ENCODE data around the gene GRK2.

DNA sequence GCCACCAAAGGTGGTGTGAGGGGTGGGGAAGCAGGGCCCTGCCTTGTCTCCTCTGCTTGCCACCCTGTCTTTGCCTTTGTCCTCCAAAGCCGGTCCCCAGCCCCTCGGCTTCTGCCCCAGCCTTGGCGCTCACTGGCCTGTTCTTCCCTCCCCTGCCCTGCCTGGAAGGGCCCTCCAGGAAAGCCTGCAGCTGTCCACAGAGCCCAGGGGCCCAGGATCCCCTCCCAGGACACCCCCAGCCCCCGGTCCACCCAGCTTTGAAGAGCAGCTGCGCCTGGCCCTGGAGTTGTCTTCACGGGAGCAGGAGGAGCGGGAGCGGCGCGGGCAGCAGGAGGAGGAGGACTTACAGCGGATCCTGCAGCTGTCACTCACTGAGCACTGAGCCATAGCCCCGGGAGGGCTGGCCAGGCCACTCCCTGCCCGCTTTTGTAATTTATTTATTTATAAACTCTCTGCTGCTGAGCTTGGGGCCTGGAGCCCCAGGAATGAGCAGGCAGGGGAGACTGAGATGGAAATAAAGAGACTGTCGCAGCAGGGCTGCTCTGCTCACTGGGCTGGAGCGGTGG is 35.8 kb downstream of the GRK2 start:
- TF ChIP-seq, protein P1, sequence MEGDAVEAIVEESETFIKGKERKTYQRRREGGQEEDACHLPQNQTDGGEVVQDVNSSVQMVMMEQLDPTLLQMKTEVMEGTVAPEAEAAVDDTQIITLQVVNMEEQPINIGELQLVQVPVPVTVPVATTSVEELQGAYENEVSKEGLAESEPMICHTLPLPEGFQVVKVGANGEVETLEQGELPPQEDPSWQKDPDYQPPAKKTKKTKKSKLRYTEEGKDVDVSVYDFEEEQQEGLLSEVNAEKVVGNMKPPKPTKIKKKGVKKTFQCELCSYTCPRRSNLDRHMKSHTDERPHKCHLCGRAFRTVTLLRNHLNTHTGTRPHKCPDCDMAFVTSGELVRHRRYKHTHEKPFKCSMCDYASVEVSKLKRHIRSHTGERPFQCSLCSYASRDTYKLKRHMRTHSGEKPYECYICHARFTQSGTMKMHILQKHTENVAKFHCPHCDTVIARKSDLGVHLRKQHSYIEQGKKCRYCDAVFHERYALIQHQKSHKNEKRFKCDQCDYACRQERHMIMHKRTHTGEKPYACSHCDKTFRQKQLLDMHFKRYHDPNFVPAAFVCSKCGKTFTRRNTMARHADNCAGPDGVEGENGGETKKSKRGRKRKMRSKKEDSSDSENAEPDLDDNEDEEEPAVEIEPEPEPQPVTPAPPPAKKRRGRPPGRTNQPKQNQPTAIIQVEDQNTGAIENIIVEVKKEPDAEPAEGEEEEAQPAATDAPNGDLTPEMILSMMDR (IDR thresholded peaks at IDR 0.05 in 8 of 11, conservative IDR thresholded peaks at IDR 0.05 in 3 of 11) = no peak
- TF ChIP-seq POLR2AphosphoS5 (IDR thresholded peaks at IDR 0.05) = peak in 1 of 3 donors; percentile 2

Data from spleen (tissue), 7 donors.